Liver (tissue), 9 donors: ENCODE data around the gene FMN1. TPM values are rescaled to one million over a fixed set of nuclear protein-coding genes. Genes with fewer than 3 reads are reported as not detected.

Source experiments
- DNase-seq: peaks from one replicate; pipeline ENCODE4 v3.0.0-alpha.2; 2017; ENCODE audit warnings: low spot score
- H3K27ac ChIP-seq, 2 donors: one replicate each; pipeline ENCODE4 v1.7.0; 2013; ENCODE audit warnings: inconsistent platforms in 2 of 2, low read length in 2 of 2, control low read depth in 1 of 2, low read depth in 1 of 2, mild to moderate bottlenecking in 1 of 2
- H3K27me3 ChIP-seq, 4 donors: one replicate each; pipeline versions ENCODE4 v1.6.1 to v1.7.0; 2013; ENCODE audit warnings: low read length in 3 of 4, inconsistent platforms in 1 of 4, mild to moderate bottlenecking in 1 of 4, moderate library complexity in 1 of 4; ENCODE audit not compliant: control insufficient read depth in 4 of 4, insufficient read depth in 4 of 4
- H3K36me3 ChIP-seq, 4 donors: one replicate each; pipeline versions ENCODE4 v1.6.1 to v1.7.0; 2013; ENCODE audit warnings: low read length in 3 of 4, mild to moderate bottlenecking in 3 of 4, low read depth in 1 of 4, moderate library complexity in 1 of 4; ENCODE audit not compliant: control insufficient read depth in 4 of 4, insufficient read depth in 3 of 4
- H3K4me1 ChIP-seq, 4 donors: one replicate each; pipeline versions ENCODE4 v1.6.1 to v1.7.0; 2013; ENCODE audit warnings: low read length in 3 of 4, mild to moderate bottlenecking in 3 of 4, moderate library complexity in 1 of 4; ENCODE audit not compliant: control insufficient read depth in 4 of 4, insufficient read depth in 4 of 4
- H3K4me3 ChIP-seq, 3 donors: one replicate each; pipeline versions ENCODE4 v1.6.1 to v1.7.0; 2013; ENCODE audit warnings: low read length in 3 of 3, control low read depth in 1 of 3, low read depth in 1 of 3, mild to moderate bottlenecking in 1 of 3
- H3K9ac ChIP-seq, 2 donors: one replicate each; pipeline ENCODE4 v1.7.0; 2013; ENCODE audit warnings: low read length in 2 of 2, mild to moderate bottlenecking in 2 of 2, moderate library complexity in 2 of 2, control low read depth in 1 of 2, low read depth in 1 of 2
- H3K9me3 ChIP-seq, 4 donors: one replicate each; pipeline versions ENCODE4 v1.6.1 to v1.7.0; 2013; ENCODE audit warnings: low read length in 3 of 4; ENCODE audit not compliant: control insufficient read depth in 4 of 4
- CTCF ChIP-seq: fragments of 150-350 bp; IDR thresholded peaks from 2 replicates; pipeline ENCODE4 v1.5.1; 2017; ENCODE audit warnings: improper control_type of control experiment, low read depth, low read length; ENCODE audit not compliant: missing input control
- EGR1 ChIP-seq, 2 donors: IDR thresholded peaks; 2 replicates each; pipeline ENCODE4 v1.6.1; 2016 to 2018; ENCODE audit warnings: antibody characterized with exemption in 2 of 2, low read depth in 2 of 2
- FOXA1 ChIP-seq: IDR thresholded peaks from 2 replicates; pipeline ENCODE4 v1.6.1; 2016; ENCODE audit warnings: antibody characterized with exemption
- FOXA2 ChIP-seq: IDR thresholded peaks from 2 replicates; pipeline ENCODE4 v1.6.1; 2016; ENCODE audit warnings: antibody characterized with exemption
- GABPA ChIP-seq, 2 donors: IDR thresholded peaks in 1 of 2; conservative IDR thresholded peaks in 1 of 2; 2 replicates each; pipeline ENCODE4 v1.6.1; 2016; ENCODE audit warnings: antibody characterized with exemption in 2 of 2, mild to moderate bottlenecking in 1 of 2, moderate library complexity in 1 of 2
- HNF4A ChIP-seq, 2 donors: conservative IDR thresholded peaks; 2 replicates each; pipeline ENCODE4 v1.6.1; 2016; ENCODE audit warnings: antibody characterized with exemption in 2 of 2, mild to moderate bottlenecking in 2 of 2
- HNF4G ChIP-seq: IDR thresholded peaks from 2 replicates; pipeline ENCODE4 v1.6.1; 2016; ENCODE audit warnings: antibody characterized with exemption
- JUND ChIP-seq, 2 donors: IDR thresholded peaks; 2 replicates each; pipeline ENCODE4 v1.6.1; 2016; ENCODE audit warnings: antibody characterized with exemption in 2 of 2
- MAX ChIP-seq: IDR thresholded peaks from 2 replicates; pipeline ENCODE4 v1.6.1; 2016; ENCODE audit warnings: antibody characterized with exemption
- NR2F2 ChIP-seq: IDR thresholded peaks from 2 replicates; pipeline ENCODE4 v1.6.1; 2016; ENCODE audit warnings: antibody characterized with exemption
- RAD21 ChIP-seq, 2 donors: IDR thresholded peaks; 2 replicates each; pipeline ENCODE4 v1.6.1; 2016; ENCODE audit warnings: antibody characterized with exemption in 2 of 2, mild to moderate bottlenecking in 2 of 2
- RXRA ChIP-seq, 2 donors: IDR thresholded peaks; 2 replicates each; pipeline ENCODE4 v1.6.1; 2017 to 2018; ENCODE audit warnings: antibody characterized with exemption in 2 of 2, mild to moderate bottlenecking in 1 of 2
- SP1 ChIP-seq: IDR thresholded peaks from 2 replicates; pipeline ENCODE4 v1.6.1; 2018; ENCODE audit warnings: antibody characterized with exemption, mild to moderate bottlenecking
- TAF1 ChIP-seq: conservative IDR thresholded peaks from 2 replicates; pipeline ENCODE4 v1.6.1; 2016; ENCODE audit warnings: antibody characterized with exemption, mild to moderate bottlenecking
- YY1 ChIP-seq: IDR thresholded peaks from 2 replicates; pipeline ENCODE4 v1.6.1; 2016; ENCODE audit warnings: antibody characterized with exemption, mild to moderate bottlenecking
- ZBTB33 ChIP-seq: IDR thresholded peaks from 2 replicates; pipeline ENCODE4 v1.6.1; 2016; ENCODE audit warnings: antibody characterized with exemption
- WGBS: extraction: QIAGEN DNeasy Blood & Tissue Kit; methylation state at CpG from one replicate; pipeline ENCODE4 v1.1.7; 2013; 5-methylcytosine and 5-hydroxymethylcytosine counted together
- polyA plus RNA-seq, 2 donors: library from polyadenylated mRNA; stranded (reverse) in 1 of 2; unstranded in 1 of 2; fragments of 200-250 nt in 1 of 2; fragments of >200 nt in 1 of 2; fragmentation: Nextera tagmentation in 1 of 2; extraction: Ambion mirVana in 1 of 2; gene quantifications; one replicate each; pipeline versions ENCODE4 v1.2.1 to v1.2.3, GENCODE V29; 2013 to 2015
- total RNA-seq, 2 donors: library from RNA; depleted of rRNA; stranded (reverse); fragments of >200 nt; gene quantifications; one replicate each; pipeline ENCODE4 v1.2.3, GENCODE V29; 2014
- TF ChIP-seq, protein P1 (sequence below): IDR thresholded peaks from 2 replicates; pipeline ENCODE4 v1.6.1; 2016; ENCODE audit warnings: antibody characterized with exemption
- TF ChIP-seq, protein P2 (sequence below): IDR thresholded peaks from 2 replicates; pipeline ENCODE4 v1.6.1; 2016; ENCODE audit warnings: antibody characterized with exemption, mild to moderate bottlenecking
- donor health status: healthy.
- donor health status: healthy.
- donor health status: healthy.
- donor health status: healthy.
- donor health status: healthy.

FMN1 gene
- total and polyA plus RNA-seq, 4 donors: 0.21 to 5.4 (median 0.53) TPM

DNA sequence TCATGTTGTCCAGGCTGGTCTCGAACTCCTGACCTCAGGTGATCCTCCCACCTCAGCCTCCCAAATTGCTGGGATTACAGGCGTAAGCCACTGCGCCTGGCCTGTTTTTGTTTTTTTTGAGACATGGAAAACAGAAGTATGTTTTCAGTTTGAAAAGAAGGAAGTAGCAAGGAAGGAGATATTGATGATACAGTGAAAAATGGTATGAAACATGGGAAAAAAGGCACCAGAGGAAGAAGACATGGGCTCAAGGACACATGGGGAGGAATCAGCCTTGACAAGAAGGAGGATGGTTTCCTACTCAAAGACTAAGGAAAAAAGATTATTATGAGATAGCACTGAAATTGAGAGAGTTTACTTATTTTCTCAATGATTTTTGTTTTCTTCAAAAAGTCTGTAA is 30.7 kb downstream of the FMN1 start:
- Histone ChIP-seq H3K4me1 (peaks cover 0 to 2% (median 0%) of the 10 kb centered on the region in 4 donors), H3K4me3 (no peak overlapping the region), H3K36me3 (no peaks in the 10 kb centered on the region), H3K9ac (no peak overlapping the region), H3K9me3 (no peaks in the 10 kb centered on the region), H3K27ac (no peak overlapping the region), H3K27me3 (no peaks in the 10 kb centered on the region)
- no peak for DNase-seq
- no peak for TF ChIP-seq SP1
- 86% methylated on average over 3 of the region's 3 CpGs for WGBS

DNA sequence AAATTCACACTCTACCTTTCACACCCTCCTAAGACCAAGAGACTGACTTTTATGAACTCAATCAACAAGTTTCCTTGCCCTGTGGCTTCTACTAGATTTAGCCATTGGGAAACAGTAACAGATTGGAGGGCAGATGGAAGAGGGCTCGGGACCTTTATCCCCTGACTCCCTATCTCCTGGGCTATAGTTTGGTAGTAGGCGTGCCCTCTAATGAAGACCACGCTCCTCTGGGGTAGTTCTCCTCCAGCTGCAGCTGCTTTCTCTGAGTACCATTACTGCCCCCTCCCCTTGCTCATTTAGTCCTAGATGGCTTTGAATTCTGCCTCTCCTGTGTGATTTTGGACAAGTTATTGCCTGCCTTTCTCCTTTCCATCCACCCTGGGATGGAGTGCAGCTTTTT is 33.3 kb downstream of the FMN1 start:
- WGBS: 96% methylated on average over 3 of the region's 3 CpGs
- H3K27ac ChIP-seq: no peak overlapping the region
- H3K4me1 ChIP-seq: peaks cover 0 to 2% (median 0%) of the 10 kb centered on the region in 4 donors
- no peak overlapping the region for H3K4me3 ChIP-seq
- TF ChIP-seq ZBTB33 (no peak), JUND (IDR thresholded peaks at IDR 0.05) (no peak), NR2F2 (no peak), FOXA2 (no peak), HNF4A (conservative IDR thresholded peaks at IDR 0.05) (no peak), CTCF (no peak), SP1 (no peak), TAF1 (no peak), FOXA1 (no peak), RXRA (IDR thresholded peaks at IDR 0.05) (no peak), HNF4G (no peak), EGR1 (IDR thresholded peaks at IDR 0.05; ENCODE audit: low read depth in 2 of 2) (no peak), RAD21 (IDR thresholded peaks at IDR 0.05) (no peak), GABPA (IDR thresholded peaks at IDR 0.05 in 1 of 2, conservative IDR thresholded peaks at IDR 0.05 in 1 of 2) (no peak), YY1 (no peak), MAX (no peak)
- TF ChIP-seq, protein P1, sequence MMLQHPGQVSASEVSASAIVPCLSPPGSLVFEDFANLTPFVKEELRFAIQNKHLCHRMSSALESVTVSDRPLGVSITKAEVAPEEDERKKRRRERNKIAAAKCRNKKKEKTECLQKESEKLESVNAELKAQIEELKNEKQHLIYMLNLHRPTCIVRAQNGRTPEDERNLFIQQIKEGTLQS: no peak
- TF ChIP-seq, protein P2, sequence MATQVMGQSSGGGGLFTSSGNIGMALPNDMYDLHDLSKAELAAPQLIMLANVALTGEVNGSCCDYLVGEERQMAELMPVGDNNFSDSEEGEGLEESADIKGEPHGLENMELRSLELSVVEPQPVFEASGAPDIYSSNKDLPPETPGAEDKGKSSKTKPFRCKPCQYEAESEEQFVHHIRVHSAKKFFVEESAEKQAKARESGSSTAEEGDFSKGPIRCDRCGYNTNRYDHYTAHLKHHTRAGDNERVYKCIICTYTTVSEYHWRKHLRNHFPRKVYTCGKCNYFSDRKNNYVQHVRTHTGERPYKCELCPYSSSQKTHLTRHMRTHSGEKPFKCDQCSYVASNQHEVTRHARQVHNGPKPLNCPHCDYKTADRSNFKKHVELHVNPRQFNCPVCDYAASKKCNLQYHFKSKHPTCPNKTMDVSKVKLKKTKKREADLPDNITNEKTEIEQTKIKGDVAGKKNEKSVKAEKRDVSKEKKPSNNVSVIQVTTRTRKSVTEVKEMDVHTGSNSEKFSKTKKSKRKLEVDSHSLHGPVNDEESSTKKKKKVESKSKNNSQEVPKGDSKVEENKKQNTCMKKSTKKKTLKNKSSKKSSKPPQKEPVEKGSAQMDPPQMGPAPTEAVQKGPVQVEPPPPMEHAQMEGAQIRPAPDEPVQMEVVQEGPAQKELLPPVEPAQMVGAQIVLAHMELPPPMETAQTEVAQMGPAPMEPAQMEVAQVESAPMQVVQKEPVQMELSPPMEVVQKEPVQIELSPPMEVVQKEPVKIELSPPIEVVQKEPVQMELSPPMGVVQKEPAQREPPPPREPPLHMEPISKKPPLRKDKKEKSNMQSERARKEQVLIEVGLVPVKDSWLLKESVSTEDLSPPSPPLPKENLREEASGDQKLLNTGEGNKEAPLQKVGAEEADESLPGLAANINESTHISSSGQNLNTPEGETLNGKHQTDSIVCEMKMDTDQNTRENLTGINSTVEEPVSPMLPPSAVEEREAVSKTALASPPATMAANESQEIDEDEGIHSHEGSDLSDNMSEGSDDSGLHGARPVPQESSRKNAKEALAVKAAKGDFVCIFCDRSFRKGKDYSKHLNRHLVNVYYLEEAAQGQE: no peak
- H3K9me3 ChIP-seq: no peaks in the 10 kb centered on the region
- H3K27me3 ChIP-seq: no peaks in the 10 kb centered on the region
- DNase-seq: no peak
- no peaks in the 10 kb centered on the region for H3K36me3 ChIP-seq
- no peak overlapping the region for H3K9ac ChIP-seq
